CD4-positive, alpha-beta T cell treated with Interleukin-1 beta for 1 hour (primary cell): ENCODE data around the gene ARL4C.
A peak's percentile ranks its signal among the peaks of the same experiment; 100 is the strongest.

Source experiments
- DNase-seq, 2 donors: peaks; one replicate each; pipeline ENCODE4 v3.0.0-alpha.2; 2020 to 2022

Gene ARL4C

GRCh38 chr2:234444893-234445292, 52.0 kb downstream of the ARL4C start:
- DNase-seq = peak; percentile 75 to 82

- no peak for DNase-seq
Observed at GRCh38 chr2:234444242-234444730, 52.6 kb downstream of the ARL4C start.
